HL-60 (cell line): ENCODE results near the gene FSTL4.

Experiments
- DNase-seq, 2 experiments: peaks; one replicate each; pipeline ENCODE4 v3.0.0-alpha.2; 2010 to 2020; ENCODE audit warnings: low read depth in 1 of 2, low spot score in 1 of 2
- H3K27ac ChIP-seq: fragments of 250-450 bp; sonication (Bioruptor Pico); replicated peaks from 2 replicates; pipeline ENCODE4 v1.5.1; 2020; ENCODE audit warnings: mild to moderate bottlenecking, moderate library complexity
- H3K27me3 ChIP-seq: fragments of 250-450 bp; sonication (Bioruptor Pico); 2 replicates; pipeline ENCODE4 v1.5.1; 2021; ENCODE audit warnings: mild to moderate bottlenecking, moderate library complexity; ENCODE audit not compliant: insufficient read depth, poor library complexity, severe bottlenecking
- H3K4me3 ChIP-seq: replicated peaks from 2 replicates; pipeline ENCODE4 v1.5.1; 2011; ENCODE audit warnings: mild to moderate bottlenecking, control low read depth, low read length; ENCODE audit not compliant: insufficient read depth
- GABPA ChIP-seq: IDR thresholded peaks from 2 replicates; pipeline ENCODE4 v1.6.1; 2012; ENCODE audit warnings: low read depth
- POLR2AphosphoS5 ChIP-seq: IDR thresholded peaks from 2 replicates; pipeline ENCODE4 v1.6.1; 2012; ENCODE audit warnings: low read depth
- SPI1 ChIP-seq: IDR thresholded peaks from 2 replicates; pipeline ENCODE4 v1.6.1; 2012; ENCODE audit warnings: low read depth, mild to moderate bottlenecking, borderline replicate concordance
- TF ChIP-seq, protein P1 (sequence below): IDR thresholded peaks from one replicate; pipeline ENCODE4 v1.5.1; 2011; ENCODE audit warnings: low read length, control low read depth, inconsistent platforms; ENCODE audit not compliant: insufficient read depth
- TF ChIP-seq, protein P2 (sequence below): IDR thresholded peaks from 2 replicates; pipeline ENCODE4 v1.6.1; 2012; ENCODE audit warnings: low read depth; ENCODE audit not compliant: insufficient replicate concordance

FSTL4 gene

DNA sequence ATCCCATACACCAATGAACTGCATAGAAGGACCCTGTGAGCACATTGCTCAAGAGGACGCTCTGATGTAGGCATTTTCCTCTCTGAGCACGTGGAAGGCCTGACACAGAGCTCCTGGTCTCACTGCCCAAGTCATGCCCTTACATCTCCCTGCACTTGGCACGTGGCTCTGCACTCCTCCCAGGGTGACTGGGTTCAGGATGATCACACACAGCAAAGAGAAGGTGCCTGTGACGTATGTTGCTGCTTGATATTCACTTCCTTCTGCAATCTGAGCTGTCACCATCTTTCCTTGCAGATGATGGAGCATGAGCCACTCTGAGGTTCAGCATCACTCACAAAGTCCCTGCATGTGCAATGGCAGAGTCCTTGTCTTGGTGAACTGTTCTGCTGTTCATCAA is 125.2 kb downstream of the FSTL4 start:
- DNase-seq, result no peak
- Histone ChIP-seq H3K27ac (no peak overlapping the region), H3K4me3 (no peak overlapping the region), H3K27me3 (no peaks in the 10 kb centered on the region)
- TF ChIP-seq, protein P1, sequence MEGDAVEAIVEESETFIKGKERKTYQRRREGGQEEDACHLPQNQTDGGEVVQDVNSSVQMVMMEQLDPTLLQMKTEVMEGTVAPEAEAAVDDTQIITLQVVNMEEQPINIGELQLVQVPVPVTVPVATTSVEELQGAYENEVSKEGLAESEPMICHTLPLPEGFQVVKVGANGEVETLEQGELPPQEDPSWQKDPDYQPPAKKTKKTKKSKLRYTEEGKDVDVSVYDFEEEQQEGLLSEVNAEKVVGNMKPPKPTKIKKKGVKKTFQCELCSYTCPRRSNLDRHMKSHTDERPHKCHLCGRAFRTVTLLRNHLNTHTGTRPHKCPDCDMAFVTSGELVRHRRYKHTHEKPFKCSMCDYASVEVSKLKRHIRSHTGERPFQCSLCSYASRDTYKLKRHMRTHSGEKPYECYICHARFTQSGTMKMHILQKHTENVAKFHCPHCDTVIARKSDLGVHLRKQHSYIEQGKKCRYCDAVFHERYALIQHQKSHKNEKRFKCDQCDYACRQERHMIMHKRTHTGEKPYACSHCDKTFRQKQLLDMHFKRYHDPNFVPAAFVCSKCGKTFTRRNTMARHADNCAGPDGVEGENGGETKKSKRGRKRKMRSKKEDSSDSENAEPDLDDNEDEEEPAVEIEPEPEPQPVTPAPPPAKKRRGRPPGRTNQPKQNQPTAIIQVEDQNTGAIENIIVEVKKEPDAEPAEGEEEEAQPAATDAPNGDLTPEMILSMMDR, result no peak
- TF ChIP-seq SPI1, result no peak
- no peak for TF ChIP-seq POLR2AphosphoS5
- TF ChIP-seq, protein P2, sequence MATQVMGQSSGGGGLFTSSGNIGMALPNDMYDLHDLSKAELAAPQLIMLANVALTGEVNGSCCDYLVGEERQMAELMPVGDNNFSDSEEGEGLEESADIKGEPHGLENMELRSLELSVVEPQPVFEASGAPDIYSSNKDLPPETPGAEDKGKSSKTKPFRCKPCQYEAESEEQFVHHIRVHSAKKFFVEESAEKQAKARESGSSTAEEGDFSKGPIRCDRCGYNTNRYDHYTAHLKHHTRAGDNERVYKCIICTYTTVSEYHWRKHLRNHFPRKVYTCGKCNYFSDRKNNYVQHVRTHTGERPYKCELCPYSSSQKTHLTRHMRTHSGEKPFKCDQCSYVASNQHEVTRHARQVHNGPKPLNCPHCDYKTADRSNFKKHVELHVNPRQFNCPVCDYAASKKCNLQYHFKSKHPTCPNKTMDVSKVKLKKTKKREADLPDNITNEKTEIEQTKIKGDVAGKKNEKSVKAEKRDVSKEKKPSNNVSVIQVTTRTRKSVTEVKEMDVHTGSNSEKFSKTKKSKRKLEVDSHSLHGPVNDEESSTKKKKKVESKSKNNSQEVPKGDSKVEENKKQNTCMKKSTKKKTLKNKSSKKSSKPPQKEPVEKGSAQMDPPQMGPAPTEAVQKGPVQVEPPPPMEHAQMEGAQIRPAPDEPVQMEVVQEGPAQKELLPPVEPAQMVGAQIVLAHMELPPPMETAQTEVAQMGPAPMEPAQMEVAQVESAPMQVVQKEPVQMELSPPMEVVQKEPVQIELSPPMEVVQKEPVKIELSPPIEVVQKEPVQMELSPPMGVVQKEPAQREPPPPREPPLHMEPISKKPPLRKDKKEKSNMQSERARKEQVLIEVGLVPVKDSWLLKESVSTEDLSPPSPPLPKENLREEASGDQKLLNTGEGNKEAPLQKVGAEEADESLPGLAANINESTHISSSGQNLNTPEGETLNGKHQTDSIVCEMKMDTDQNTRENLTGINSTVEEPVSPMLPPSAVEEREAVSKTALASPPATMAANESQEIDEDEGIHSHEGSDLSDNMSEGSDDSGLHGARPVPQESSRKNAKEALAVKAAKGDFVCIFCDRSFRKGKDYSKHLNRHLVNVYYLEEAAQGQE, result no peak
- no peak for TF ChIP-seq GABPA

DNA sequence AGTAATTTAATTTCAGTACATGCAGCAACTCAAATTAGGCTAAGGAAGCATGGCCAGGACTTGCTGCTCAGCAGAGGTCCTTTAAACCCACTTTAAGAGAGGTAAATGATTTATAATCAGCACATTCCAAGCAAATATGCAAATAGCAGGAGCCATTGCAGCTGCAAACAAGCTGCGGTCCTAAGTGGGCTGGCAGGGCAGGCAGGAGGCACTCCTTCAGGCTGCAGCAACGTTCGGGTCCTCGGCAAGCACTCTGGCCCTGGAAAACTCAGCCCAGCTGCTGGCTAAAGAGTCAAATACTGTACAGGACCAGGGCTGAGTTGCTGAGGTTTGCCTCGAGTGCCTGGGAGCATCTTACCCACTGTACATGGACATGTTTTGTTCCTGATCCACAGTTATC is 126.9 kb downstream of the FSTL4 start:
- H3K27ac ChIP-seq, result no peak overlapping the region
- TF ChIP-seq, protein P1, result no peak
- no peak for TF ChIP-seq POLR2AphosphoS5
- TF ChIP-seq GABPA, result no peak
- TF ChIP-seq, protein P2, result no peak
- no peak for TF ChIP-seq SPI1
- DNase-seq, result no peak
- H3K4me3 ChIP-seq, result no peak overlapping the region
- no peaks in the 10 kb centered on the region for H3K27me3 ChIP-seq

DNA sequence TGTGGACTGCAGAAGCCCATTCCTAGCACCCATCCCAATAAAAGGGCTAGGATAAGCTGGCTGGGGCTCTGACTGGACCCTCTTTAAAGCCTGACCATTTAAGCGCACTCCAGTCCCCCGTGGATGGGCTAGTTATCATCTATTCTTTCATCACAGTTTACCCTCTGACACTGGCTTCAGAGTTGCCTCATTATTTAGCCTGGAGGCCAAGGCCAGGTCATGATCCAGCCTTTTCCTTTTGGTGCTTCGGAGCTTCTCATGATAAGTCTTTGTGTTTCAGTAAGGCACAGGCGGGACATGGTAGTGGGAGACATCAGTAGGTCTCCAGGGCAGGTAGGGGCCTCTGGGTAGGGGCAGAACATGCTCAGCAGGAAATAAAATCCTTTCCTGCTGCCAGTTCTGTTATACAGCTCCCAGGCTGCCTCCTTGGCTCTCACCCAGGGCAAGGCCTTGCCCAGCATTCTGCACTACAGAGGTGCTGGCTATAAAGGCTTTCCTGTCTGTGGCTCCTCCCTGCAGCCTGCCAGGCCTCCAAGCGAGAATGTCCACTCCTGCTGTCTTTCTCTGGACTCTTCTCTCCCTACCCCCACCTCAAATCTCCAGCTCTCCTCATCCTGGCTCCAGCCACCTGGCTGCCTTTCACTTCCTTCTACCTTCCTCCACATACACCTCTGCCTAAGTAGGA is 128.8 kb downstream of the FSTL4 start:
- TF ChIP-seq GABPA (no peak), POLR2AphosphoS5 (no peak), SPI1 (no peak)
- TF ChIP-seq, protein P1, result no peak
- TF ChIP-seq, protein P2, result no peak
- H3K4me3 ChIP-seq, result no peak overlapping the region
- DNase-seq, result no peak
- H3K27me3 ChIP-seq, result no peaks in the 10 kb centered on the region
- H3K27ac ChIP-seq, result no peak overlapping the region
